Kidney (tissue), 14 donors: ENCODE results near the gene SHISA7. TPM values are rescaled to one million over a fixed set of nuclear protein-coding genes. Genes with fewer than 3 reads are reported as not detected.

Source experiments
- DNase-seq, 5 donors: peaks; one replicate each; pipeline ENCODE4 v3.0.0-alpha.2; 2013 to 2020
- FAIRE-seq: peaks from 2 replicates; lab custom pipeline; 2012; peaks lifted over from hg19 to GRCh38; lab: Jason Lieb, UNC
- H3K27ac ChIP-seq, 2 donors: one replicate each; pipeline ENCODE4 v1.7.0; 2013; ENCODE audit warnings: low read depth in 2 of 2, low read length in 2 of 2, inconsistent platforms in 1 of 2
- H3K27me3 ChIP-seq: one replicate; pipeline ENCODE4 v1.7.1; 2013; ENCODE audit warnings: low read length, inconsistent platforms; ENCODE audit not compliant: control insufficient read depth, insufficient read depth
- H3K36me3 ChIP-seq, 3 donors: one replicate each; pipeline versions ENCODE4 v1.7.0 to v1.7.1; 2013; ENCODE audit warnings: low read length in 3 of 3, control low read depth in 1 of 3, inconsistent platforms in 1 of 3; ENCODE audit not compliant: insufficient read depth in 3 of 3, control insufficient read depth in 2 of 3
- H3K4me1 ChIP-seq, 3 donors: one replicate each; pipeline versions ENCODE4 v1.7.0 to v1.7.1; 2013; ENCODE audit warnings: low read length in 3 of 3, inconsistent platforms in 1 of 3, low read depth in 1 of 3; ENCODE audit not compliant: control insufficient read depth in 2 of 3, insufficient read depth in 2 of 3
- H3K4me3 ChIP-seq, 3 donors: one replicate each; pipeline versions ENCODE4 v1.7.0 to v1.8.1; 2013; ENCODE audit warnings: low read length in 3 of 3, control low read depth in 1 of 3, inconsistent platforms in 1 of 3
- H3K9ac ChIP-seq, 3 donors: one replicate each; pipeline versions ENCODE4 v1.7.0 to v1.7.1; 2013; ENCODE audit warnings: low read length in 3 of 3, control low read depth in 1 of 3, inconsistent platforms in 1 of 3
- H3K9me3 ChIP-seq, 3 donors: one replicate each; pipeline versions ENCODE4 v1.7.0 to v1.7.1; 2013; ENCODE audit warnings: low read length in 3 of 3, control low read depth in 1 of 3, inconsistent platforms in 1 of 3; ENCODE audit not compliant: control insufficient read depth in 2 of 3, insufficient read depth in 1 of 3
- intact Hi-C: fragments of 100-400 bp; cut with DNase I; formaldehyde crosslinking; loops from one replicate; pipeline ENCODE4 v1.11.1; 2022
- polyA plus RNA-seq: library from polyadenylated mRNA; stranded (reverse); fragments of 350-450 nt; fragmentation: Illumina TruSeq; extraction: RNeasy Lipid Tissue Mini Kit (QIAGEN cat#74804); gene quantifications from one replicate; pipeline ENCODE4 v1.2.3, GENCODE V29; 2014; ENCODE audit warnings: low read depth, low replicate concordance; ENCODE audit not compliant: insufficient read depth
- total RNA-seq: library from RNA; stranded (reverse); fragmentation: NEBNext Ultra II Directional; extraction: Animal tissue kit (Norgen Biotek cat#: 25700); gene quantifications from one replicate; pipeline ENCODE4 v1.2.1, GENCODE V29; 2021
- TF ChIP-seq, protein P1 (sequence below): IDR thresholded peaks from 3 replicates; pipeline ENCODE4 v1.5.1; 2012; ENCODE audit warnings: mild to moderate bottlenecking, moderate library complexity, borderline replicate concordance; ENCODE audit not compliant: insufficient read depth; ENCODE audit errors: extremely low read depth
- donor health status: control.
- donor health status: control.
- donor health status: control.
- donor health status: control.
- donor health status: control.
- donor health status: DM: yes; HTN: yes; CAD: no.
- donor health status: Normal renal cell carcinoma (clear cell type).

The SHISA7 gene
- total and polyA plus RNA-seq, 2 donors from 2014 or later = not detected

DNA sequence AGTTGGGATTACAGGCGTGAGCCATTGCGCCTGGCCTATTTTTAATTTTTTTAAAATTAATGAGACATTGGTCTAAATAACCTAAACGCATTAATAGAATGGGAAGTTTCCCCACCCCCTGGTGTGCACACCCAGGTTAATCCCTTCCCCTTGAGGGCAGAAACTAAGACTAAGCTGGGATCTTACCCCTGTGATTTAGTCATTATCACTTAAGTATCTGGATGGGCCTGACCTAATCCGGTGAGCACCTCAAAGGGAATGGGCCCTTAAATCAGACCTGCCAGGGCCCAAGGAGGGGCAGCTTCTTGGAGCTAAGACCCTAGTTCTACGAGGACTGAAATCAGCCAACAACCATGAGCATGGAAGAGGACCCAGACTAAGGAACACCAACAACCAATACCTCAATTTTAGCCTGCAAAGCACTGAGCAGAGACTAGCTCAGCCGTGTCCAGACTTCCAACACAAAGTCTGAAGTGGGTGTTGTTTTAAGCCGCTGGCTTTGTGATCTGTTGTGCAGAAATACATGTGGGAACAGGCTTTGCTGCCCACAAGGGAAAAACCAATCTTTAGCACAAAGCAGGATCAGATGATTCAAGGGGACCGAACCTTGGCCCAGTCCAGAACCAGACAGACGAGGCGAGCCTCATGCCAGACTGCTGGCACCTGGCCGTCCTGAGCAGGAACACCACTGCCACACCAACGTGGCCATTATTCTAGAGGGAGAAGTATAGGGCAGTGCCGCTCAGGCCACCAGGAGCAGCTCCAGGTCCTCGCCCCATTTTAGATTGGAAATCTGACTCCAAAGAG, 42.6 kb downstream of the SHISA7 start:
- H3K9me3 ChIP-seq = no peaks in the 10 kb centered on the region
- DNase-seq (no peak), FAIRE-seq (no peak)
- no peaks in the 10 kb centered on the region for H3K27me3 ChIP-seq
- no peak overlapping the region for H3K4me3 ChIP-seq
- H3K27ac ChIP-seq = no peak overlapping the region
- no peaks in the 10 kb centered on the region for H3K4me1 ChIP-seq
- intact Hi-C loops = no loop called here
- no peak overlapping the region for H3K9ac ChIP-seq
- H3K36me3 ChIP-seq = peaks cover 0 to 16% (median 11%) of the 10 kb centered on the region in 3 donors
- TF ChIP-seq, protein P1, sequence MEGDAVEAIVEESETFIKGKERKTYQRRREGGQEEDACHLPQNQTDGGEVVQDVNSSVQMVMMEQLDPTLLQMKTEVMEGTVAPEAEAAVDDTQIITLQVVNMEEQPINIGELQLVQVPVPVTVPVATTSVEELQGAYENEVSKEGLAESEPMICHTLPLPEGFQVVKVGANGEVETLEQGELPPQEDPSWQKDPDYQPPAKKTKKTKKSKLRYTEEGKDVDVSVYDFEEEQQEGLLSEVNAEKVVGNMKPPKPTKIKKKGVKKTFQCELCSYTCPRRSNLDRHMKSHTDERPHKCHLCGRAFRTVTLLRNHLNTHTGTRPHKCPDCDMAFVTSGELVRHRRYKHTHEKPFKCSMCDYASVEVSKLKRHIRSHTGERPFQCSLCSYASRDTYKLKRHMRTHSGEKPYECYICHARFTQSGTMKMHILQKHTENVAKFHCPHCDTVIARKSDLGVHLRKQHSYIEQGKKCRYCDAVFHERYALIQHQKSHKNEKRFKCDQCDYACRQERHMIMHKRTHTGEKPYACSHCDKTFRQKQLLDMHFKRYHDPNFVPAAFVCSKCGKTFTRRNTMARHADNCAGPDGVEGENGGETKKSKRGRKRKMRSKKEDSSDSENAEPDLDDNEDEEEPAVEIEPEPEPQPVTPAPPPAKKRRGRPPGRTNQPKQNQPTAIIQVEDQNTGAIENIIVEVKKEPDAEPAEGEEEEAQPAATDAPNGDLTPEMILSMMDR = no peak

DNA sequence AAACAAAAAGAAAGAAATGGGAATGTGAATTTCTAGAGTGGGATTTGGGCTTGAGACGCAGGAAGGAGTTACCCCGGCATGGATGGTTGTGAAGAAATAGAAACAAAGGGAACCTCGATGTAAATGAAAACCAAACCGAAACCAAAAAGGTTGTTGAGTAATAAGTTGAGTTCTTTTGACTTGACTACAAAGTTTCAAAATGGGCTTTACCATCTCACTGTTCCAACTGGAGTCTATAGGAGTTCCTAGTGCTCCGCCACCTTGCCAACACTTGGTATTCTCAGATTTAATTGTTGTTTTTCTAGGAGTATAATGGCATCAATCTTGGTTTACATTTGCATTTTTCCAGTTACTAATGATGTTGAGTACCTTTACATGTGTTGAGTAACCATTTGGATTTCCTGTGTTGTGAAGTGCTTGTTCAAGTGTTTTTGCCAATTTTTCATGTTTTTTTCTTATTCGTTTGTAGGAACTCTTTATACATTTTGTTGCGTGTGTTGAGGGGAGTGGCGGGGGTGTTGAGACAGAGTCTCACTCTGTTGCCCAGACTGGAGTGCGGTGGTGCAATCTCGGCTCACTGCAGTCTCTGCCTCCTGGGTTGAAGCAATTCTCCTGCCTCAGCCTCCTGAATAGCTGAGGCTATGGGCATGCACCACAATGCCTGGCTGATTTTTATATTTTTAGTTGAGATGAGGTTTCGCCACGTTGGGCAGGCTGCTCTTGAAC, 44.7 kb downstream of the SHISA7 start:
- no peak for FAIRE-seq

DNA sequence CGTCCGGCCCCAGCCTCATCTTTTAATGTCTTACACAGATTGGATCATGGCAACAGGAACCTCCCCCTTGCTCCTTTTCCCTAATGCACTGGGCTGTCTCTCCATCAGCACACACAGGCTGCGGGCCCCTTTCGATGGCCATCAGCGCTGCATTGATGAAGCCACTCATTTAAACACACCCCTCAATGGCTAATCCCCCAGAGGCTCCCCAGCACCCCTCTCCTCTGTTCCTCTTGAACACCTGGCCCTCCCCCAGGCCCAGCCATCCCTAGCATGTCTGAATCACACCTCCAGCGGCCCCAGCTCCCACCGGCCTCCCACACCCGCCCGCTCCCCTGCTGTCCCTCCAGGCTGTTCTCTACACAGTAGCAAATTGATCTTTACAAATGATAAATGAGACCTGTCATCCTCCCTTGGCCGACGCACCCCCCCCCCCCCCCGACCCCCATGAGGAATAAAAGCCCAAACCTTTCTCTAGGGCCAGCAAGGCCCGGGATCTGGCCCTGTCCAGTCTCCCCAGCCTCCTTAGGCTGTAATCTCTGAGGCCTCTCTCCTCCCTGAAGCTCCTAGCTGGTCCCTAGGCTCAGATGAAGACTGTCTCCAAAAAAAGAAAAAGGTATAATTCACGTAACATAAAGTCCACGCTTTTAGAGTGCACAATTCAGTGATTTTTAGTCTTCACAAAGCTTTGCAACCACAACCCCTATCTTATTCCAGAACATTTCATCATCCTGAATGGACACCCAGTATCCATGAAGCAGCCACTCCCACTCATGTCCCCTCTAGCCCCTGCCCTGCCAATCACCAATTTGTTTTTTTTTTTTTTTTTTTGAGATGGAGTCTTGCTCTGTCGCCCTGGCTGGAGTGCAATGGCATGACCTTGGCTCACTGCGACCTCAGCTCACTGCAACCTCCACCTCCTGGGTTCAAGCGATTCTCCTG, 50.0 kb downstream of the SHISA7 start:
- no peak for FAIRE-seq
- DNase-seq = peak in 1 of 5 donors; percentile 51
- TF ChIP-seq, protein P1 = no peak
- Histone ChIP-seq H3K4me1 (peaks cover 0 to 17% (median 5%) of the 10 kb centered on the region in 3 donors), H3K27me3 (no peaks in the 10 kb centered on the region), H3K9me3 (no peaks in the 10 kb centered on the region), H3K27ac (no peak overlapping the region), H3K36me3 (peaks cover 2 to 15% (median 7%) of the 10 kb centered on the region in 3 donors), H3K9ac (no peak overlapping the region), H3K4me3 (no peak overlapping the region)
- intact Hi-C loops = no loop called here

More for the DNA sequence above, 44.7 kb downstream of the SHISA7 start:
- H3K36me3 ChIP-seq = peaks cover 0 to 14% (median 10%) of the 10 kb centered on the region in 3 donors
- H3K27me3 ChIP-seq = no peaks in the 10 kb centered on the region
- no peak overlapping the region for H3K9ac ChIP-seq
- H3K4me3 ChIP-seq = no peak overlapping the region
- intact Hi-C loops = no loop called here
- TF ChIP-seq, protein P1 = no peak
- no peak overlapping the region for H3K27ac ChIP-seq
- no peak for DNase-seq
- H3K9me3 ChIP-seq = no peaks in the 10 kb centered on the region
- no peaks in the 10 kb centered on the region for H3K4me1 ChIP-seq
